IMR-90 (cell line): ENCODE results near the gene MACO1. TPM values are rescaled to one million over a fixed set of nuclear protein-coding genes. Genes with fewer than 3 reads are reported as not detected.

Source experiments
- ATAC-seq: fragments of 200-7000 bp; cut with Tn5 transposase; 2 replicates; pipeline ENCODE4 v1.9.1; 2020; ENCODE audit warnings: low read depth, mild to moderate bottlenecking, moderate library complexity
- BruUV-seq: library from RNA; stranded (reverse); fragments of 400-500 nt; replicated peaks from 2 replicates; lab custom pipeline; 2021; lab: Mats Ljungman, UMichigan
- CTCF ChIA-PET: fragments of 300-600 bp; formaldehyde crosslinking; extraction: SDS; loops from one replicate; lab custom pipeline; 2021; ENCODE audit warnings: antibody characterized with exemption; lab: Yijun Ruan, JAX
- POLR2A ChIA-PET: fragments of 300-600 bp; sonication (Branson Sonifier 250); formaldehyde crosslinking; loops from one replicate; lab custom pipeline; 2022; ENCODE audit warnings: antibody characterized with exemption; ENCODE audit not compliant: unreplicated experiment; lab: Charles Lee
- DNase-seq: peaks from one replicate; pipeline ENCODE4 v3.0.0; 2013
- H2AFZ ChIP-seq: replicated peaks from 2 replicates; pipeline ENCODE3; 2013; ENCODE audit warnings: low read length, mild to moderate bottlenecking; ENCODE audit not compliant: poor library complexity
- H2AK5ac ChIP-seq: 2 replicates; pipeline ENCODE4 v1.6.1; 2013; ENCODE audit warnings: low read depth, low read length, inconsistent platforms
- H2AK9ac ChIP-seq: replicated peaks from 2 replicates; pipeline ENCODE3; 2013; ENCODE audit warnings: mild to moderate bottlenecking, low read depth, low read length, moderate library complexity; ENCODE audit not compliant: poor library complexity
- H2BK120ac ChIP-seq: 2 replicates; pipeline ENCODE4 v1.6.1; 2013; ENCODE audit warnings: low read depth, low read length, inconsistent platforms
- H2BK15ac ChIP-seq: 3 replicates; pipeline ENCODE4 v1.6.1; 2013; ENCODE audit warnings: low read depth, low read length, inconsistent platforms
- H2BK20ac ChIP-seq: 2 replicates; pipeline ENCODE4 v1.6.1; 2013; ENCODE audit warnings: low read depth, mild to moderate bottlenecking, inconsistent platforms, low read length, moderate library complexity
- H2BK5ac ChIP-seq: 2 replicates; pipeline ENCODE4 v1.6.1; 2013; ENCODE audit warnings: mild to moderate bottlenecking, low read depth, low read length, inconsistent platforms; ENCODE audit not compliant: poor library complexity, severe bottlenecking
- H3K14ac ChIP-seq: replicated peaks from 2 replicates; pipeline ENCODE4 v1.6.1; 2013; ENCODE audit warnings: low read depth, low read length, inconsistent platforms
- H3K18ac ChIP-seq: 2 replicates; pipeline ENCODE4 v1.6.1; 2013; ENCODE audit warnings: low read depth, low read length, control low read depth
- H3K23ac ChIP-seq: 2 replicates; pipeline ENCODE4 v1.6.1; 2013; ENCODE audit warnings: low read depth, low read length, inconsistent platforms
- H3K27ac ChIP-seq: 2 replicates; pipeline ENCODE4 v1.5.1; 2013; ENCODE audit warnings: mild to moderate bottlenecking, control low read depth, low read length; ENCODE audit not compliant: insufficient read depth
- H3K27me3 ChIP-seq: 2 replicates; pipeline ENCODE4 v1.6.1; 2013; ENCODE audit warnings: low read length; ENCODE audit not compliant: control insufficient read depth, insufficient read depth
- H3K36me3 ChIP-seq: 2 replicates; pipeline ENCODE4 v1.6.1; 2013; ENCODE audit warnings: low read length, mixed read lengths; ENCODE audit not compliant: control insufficient read depth, insufficient read depth
- H3K4ac ChIP-seq: 2 replicates; pipeline ENCODE4 v1.6.1; 2013; ENCODE audit warnings: low read depth, low read length, inconsistent platforms
- H3K4me1 ChIP-seq: 2 replicates; pipeline ENCODE4 v1.6.1; 2013; ENCODE audit warnings: low read length, mixed read lengths; ENCODE audit not compliant: control insufficient read depth, insufficient read depth
- H3K4me2 ChIP-seq: 2 replicates; pipeline ENCODE4 v1.6.1; 2013; ENCODE audit warnings: low read depth, mild to moderate bottlenecking, control low read depth, low read length, moderate library complexity
- H3K4me3 ChIP-seq: 2 replicates; pipeline ENCODE4 v1.5.1; 2013; ENCODE audit warnings: low read depth, mild to moderate bottlenecking, control low read depth, low read length, moderate library complexity; ENCODE audit not compliant: insufficient read depth
- H3K56ac ChIP-seq: 2 replicates; pipeline ENCODE4 v1.6.1; 2013; ENCODE audit warnings: low read length, inconsistent platforms; ENCODE audit not compliant: insufficient read depth; ENCODE audit errors: extremely low read depth
- H3K79me1 ChIP-seq, 2 experiments: 2 replicates each; pipeline ENCODE4 v1.6.1; 2013; ENCODE audit warnings: low read length in 2 of 2, inconsistent platforms in 1 of 2, low read depth in 1 of 2
- H3K9ac ChIP-seq: 2 replicates; pipeline ENCODE4 v1.6.1; 2013; ENCODE audit warnings: low read depth, low read length, control low read depth
- H3K9me1 ChIP-seq: 2 replicates; pipeline ENCODE4 v1.6.1; 2013; ENCODE audit warnings: low read length, inconsistent platforms; ENCODE audit not compliant: insufficient read depth
- H3K9me3 ChIP-seq: 2 replicates; pipeline ENCODE4 v1.6.1; 2013; ENCODE audit warnings: low read length; ENCODE audit not compliant: control insufficient read depth, insufficient read depth
- H4K20me1 ChIP-seq: 2 replicates; pipeline ENCODE4 v1.6.1; 2013; ENCODE audit warnings: low read length, inconsistent platforms; ENCODE audit not compliant: insufficient read depth
- H4K5ac ChIP-seq: 2 replicates; pipeline ENCODE4 v1.6.1; 2013; ENCODE audit warnings: mild to moderate bottlenecking, low read depth, low read length, control low read depth
- H4K8ac ChIP-seq, 2 experiments: 2 replicates each; pipeline ENCODE4 v1.6.1; 2013; ENCODE audit warnings: low read depth in 2 of 2, low read length in 2 of 2, control low read depth in 1 of 2, inconsistent platforms in 1 of 2
- H4K91ac ChIP-seq: 2 replicates; pipeline ENCODE4 v1.6.1; 2013; ENCODE audit warnings: low read depth, low read length, inconsistent platforms; ENCODE audit not compliant: insufficient read depth
- BHLHE40 ChIP-seq: fragments of 150-350 bp; IDR thresholded peaks from 2 replicates; pipeline ENCODE4 v1.6.1; 2016; ENCODE audit warnings: mild to moderate bottlenecking, low read depth, low read length
- CEBPB ChIP-seq: IDR thresholded peaks from 2 replicates; pipeline ENCODE4 v1.6.1; 2012; ENCODE audit warnings: low read depth, low read length, improper control_type of control experiment
- CHD1 ChIP-seq: IDR thresholded peaks from 2 replicates; pipeline ENCODE4 v1.6.1; 2012; ENCODE audit warnings: low read depth, low read length, improper control_type of control experiment
- MAFK ChIP-seq: IDR thresholded peaks from 2 replicates; pipeline ENCODE4 v1.6.1; 2012; ENCODE audit warnings: low read depth, low read length, improper control_type of control experiment
- MAZ ChIP-seq: IDR thresholded peaks from 2 replicates; pipeline ENCODE4 v1.6.1; 2012; ENCODE audit warnings: low read depth, mild to moderate bottlenecking, low read length, improper control_type of control experiment, moderate library complexity, borderline replicate concordance
- NFE2L2 ChIP-seq: fragments of 150-350 bp; IDR thresholded peaks from 2 replicates; pipeline ENCODE4 v1.6.1; 2016; ENCODE audit warnings: low read depth, mild to moderate bottlenecking, low read length
- POLR2A ChIP-seq: IDR thresholded peaks from 2 replicates; pipeline ENCODE4 v1.6.1; 2012; ENCODE audit warnings: mild to moderate bottlenecking, low read depth, low read length
- RCOR1 ChIP-seq: IDR thresholded peaks from 2 replicates; pipeline ENCODE4 v1.6.1; 2012; ENCODE audit warnings: mild to moderate bottlenecking, low read length, improper control_type of control experiment; ENCODE audit not compliant: insufficient replicate concordance
- SMC3 ChIP-seq: fragments of 150-350 bp; IDR thresholded peaks from 2 replicates; pipeline ENCODE4 v1.6.1; 2016; ENCODE audit warnings: low read depth, mild to moderate bottlenecking, antibody characterized with exemption, low read length, moderate library complexity
- WGBS, 2 experiments: methylation state at CpG; one replicate each; pipeline versions ENCODE4 v1.1.5 to v1.1.7; 2013; ENCODE audit warnings: missing lambda C conversion rate in 2 of 2; ENCODE audit not compliant: insufficient read length in 1 of 2; ENCODE audit errors: extremely low coverage in 2 of 2; 5-methylcytosine and 5-hydroxymethylcytosine counted together
- dilution Hi-C: fragments of 300-500 bp; cut with HindIII; formaldehyde crosslinking; loops from one replicate; pipeline ENCODE4 v1.14.3; 2018; ENCODE audit warnings: low sequenced_read_pairs; ENCODE audit not compliant: unreplicated experiment
- in situ Hi-C: fragments of 300-500 bp; cut with MboI; formaldehyde crosslinking; loops from 3 replicates; pipeline ENCODE4 v1.14.3; 2019; ENCODE audit warnings: low sequenced_read_pairs, inconsistent platforms, mixed read lengths
- intact Hi-C: fragments of 100-400 bp; cut with micrococcal nuclease; formaldehyde crosslinking; loops from 2 replicates; pipeline ENCODE4 v1.10.0; 2022
- polyA plus RNA-seq, 3 experiments: library from polyadenylated mRNA; depleted of rRNA; stranded (reverse); fragments of >200 nt; gene quantifications; 2 replicates each; pipeline ENCODE4 v1.2.3, GENCODE V29; 2012; ENCODE audit warnings: low replicate concordance in 1 of 3
- total RNA-seq: library from RNA; depleted of rRNA; stranded (reverse); fragments of >200 nt; gene quantifications from 2 replicates; pipeline ENCODE4 v1.2.3, GENCODE V29; 2012
- TF ChIP-seq, protein P1 (sequence below): fragments of 150-350 bp; IDR thresholded peaks from 2 replicates; pipeline ENCODE4 v1.6.1; 2016; ENCODE audit warnings: low read depth, mild to moderate bottlenecking, low read length, moderate library complexity, borderline replicate concordance

MACO1 gene
- total and polyA plus RNA-seq, 2 of the 4 experiments (the other 2 are of a cell fraction), result 6.8 to 12.7 TPM

DNA sequence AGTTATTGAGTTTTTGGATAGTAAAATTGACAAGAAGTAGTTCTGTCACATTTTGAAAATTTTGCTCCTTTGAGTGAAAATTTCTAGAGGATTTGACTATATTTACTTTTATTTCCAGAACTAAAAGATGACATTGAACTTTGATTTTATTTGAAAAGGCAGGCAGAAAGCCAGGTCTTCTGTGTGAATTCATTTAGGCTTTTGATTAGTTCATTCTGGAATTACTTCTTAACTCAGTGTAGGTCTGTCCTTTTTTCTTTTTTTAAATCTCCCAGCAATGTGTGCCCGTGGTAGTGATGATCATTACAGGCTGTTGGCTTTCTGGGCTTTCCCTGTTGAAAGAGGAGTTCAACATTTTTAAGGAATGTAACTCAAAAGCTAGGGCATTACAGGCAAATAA is 53.8 kb downstream of the MACO1 start:
- Histone ChIP-seq H4K91ac (no peak overlapping the region), H3K14ac (no peak overlapping the region), H3K9me1 (peaks cover 4% of the 10 kb centered on the region; the same call in 1 of the 2 replicates), H3K56ac (no peak overlapping the region), H2BK20ac (no peak overlapping the region), H3K9ac (no peak overlapping the region), H4K5ac (no peak overlapping the region), H3K23ac (peak overlapping the region; percentile 23; the same call in 1 of the 2 replicates), H2BK5ac (no peak overlapping the region), H3K4me1 (no peaks in the 10 kb centered on the region), H2AK9ac (no peak overlapping the region), H2AFZ (no peak overlapping the region), H3K79me1 (peaks cover 29 to 35% of the 10 kb centered on the region in 2 experiments), H2BK120ac (no peak overlapping the region), H3K4ac (no peak overlapping the region), H3K9me3 (no peaks in the 10 kb centered on the region), H2BK15ac (no peak overlapping the region), H4K20me1 (no peaks in the 10 kb centered on the region), H3K27ac (no peak overlapping the region), H4K8ac (no peak overlapping the region), H2AK5ac (no peak overlapping the region), H3K4me2 (no peak overlapping the region), H3K4me3 (no peak overlapping the region), H3K18ac (no peak overlapping the region), H3K27me3 (no peaks in the 10 kb centered on the region), H3K36me3 (peaks cover 12% of the 10 kb centered on the region)
- dilution Hi-C loops (no loop called here), intact Hi-C loops (loop anchor here (10.0 kb wide), 1 partner anchor 50 kb away; the partner anchor contains the start of gene MACO1), in situ Hi-C loops (no loop called here)
- no peak for TF ChIP-seq MAFK
- TF ChIP-seq MAZ, result no peak
- TF ChIP-seq NFE2L2, result no peak
- TF ChIP-seq CHD1, result no peak
- no peak for TF ChIP-seq POLR2A
- TF ChIP-seq BHLHE40, result no peak
- no peak for TF ChIP-seq RCOR1
- TF ChIP-seq, protein P1, sequence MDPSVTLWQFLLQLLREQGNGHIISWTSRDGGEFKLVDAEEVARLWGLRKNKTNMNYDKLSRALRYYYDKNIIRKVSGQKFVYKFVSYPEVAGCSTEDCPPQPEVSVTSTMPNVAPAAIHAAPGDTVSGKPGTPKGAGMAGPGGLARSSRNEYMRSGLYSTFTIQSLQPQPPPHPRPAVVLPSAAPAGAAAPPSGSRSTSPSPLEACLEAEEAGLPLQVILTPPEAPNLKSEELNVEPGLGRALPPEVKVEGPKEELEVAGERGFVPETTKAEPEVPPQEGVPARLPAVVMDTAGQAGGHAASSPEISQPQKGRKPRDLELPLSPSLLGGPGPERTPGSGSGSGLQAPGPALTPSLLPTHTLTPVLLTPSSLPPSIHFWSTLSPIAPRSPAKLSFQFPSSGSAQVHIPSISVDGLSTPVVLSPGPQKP, result no peak
- TF ChIP-seq SMC3, result no peak
- TF ChIP-seq CEBPB, result no peak
- no TSS peak for BruUV-seq
- CTCF ChIA-PET, result no interaction called here
- no CpG with 5 or more reads among the region's 1 CpG for WGBS, 2 experiments
- POLR2A ChIA-PET, result no interaction called here
- no peak for DNase-seq
- no peak for ATAC-seq
